Measurements from ENCODE around the gene DKK1.

DKK1 gene

GRCh38 chr10:52351914-52352330 lies 37.8 kb downstream of the DKK1 start:
- Histone ChIP-seq H3K4me3 (ENCODE audit: low read length) (no peak overlapping the region), H3K9me3 (ENCODE audit: insufficient read depth, low read length) (no peaks in the 10 kb centered on the region), H3K9ac (ENCODE audit: low read length) (no peak overlapping the region), H2AFZ (ENCODE audit: low read depth, low read length) (no peak overlapping the region), H3K36me3 (replicated peaks; ENCODE audit: low read depth, low read length) (no peaks in the 10 kb centered on the region), H4K20me1 (ENCODE audit: insufficient read depth, low read length) (no peaks in the 10 kb centered on the region), H3K27me3 (ENCODE audit: low read depth, low read length) (no peaks in the 10 kb centered on the region), H3K4me2 (ENCODE audit: low read length) (no peak overlapping the region), H3K4me1 (ENCODE audit: low read length) (no peaks in the 10 kb centered on the region), H3K79me2 (ENCODE audit: low read length) (no peaks in the 10 kb centered on the region), H3K27ac (ENCODE audit: low read length) (no peak overlapping the region)
- no peak for TF ChIP-seq CTCF (IDR thresholded peaks at IDR 0.05; ENCODE audit: low read depth, low read length)
- TF ChIP-seq EZH2phosphoT487 (IDR thresholded peaks at IDR 0.05; ENCODE audit: low read depth): no peak

- Histone ChIP-seq H3K27me3 (ENCODE audit: low read depth, low read length) (no peaks in the 10 kb centered on the region), H3K4me1 (ENCODE audit: low read length) (no peaks in the 10 kb centered on the region), H3K4me3 (ENCODE audit: low read length) (no peak overlapping the region), H3K79me2 (ENCODE audit: low read length) (no peaks in the 10 kb centered on the region), H2AFZ (ENCODE audit: low read depth, low read length) (no peak overlapping the region), H3K9me3 (ENCODE audit: insufficient read depth, low read length) (no peaks in the 10 kb centered on the region), H3K27ac (ENCODE audit: low read length) (no peak overlapping the region), H3K36me3 (replicated peaks; ENCODE audit: low read depth, low read length) (no peaks in the 10 kb centered on the region), H3K4me2 (ENCODE audit: low read length) (no peak overlapping the region), H4K20me1 (ENCODE audit: insufficient read depth, low read length) (no peaks in the 10 kb centered on the region), H3K9ac (ENCODE audit: low read length) (no peak overlapping the region)
- TF ChIP-seq EZH2phosphoT487 (IDR thresholded peaks at IDR 0.05; ENCODE audit: low read depth) (no peak), CTCF (IDR thresholded peaks at IDR 0.05; ENCODE audit: low read depth, low read length) (no peak)
Measured at GRCh38 chr10:52353205-52353604, 39.1 kb downstream of the DKK1 start.

GRCh38 chr10:52353960-52354394 lies 39.9 kb downstream of the DKK1 start:
- no peak for TF ChIP-seq EZH2phosphoT487 (IDR thresholded peaks at IDR 0.05; ENCODE audit: low read depth)
- TF ChIP-seq CTCF (IDR thresholded peaks at IDR 0.05; ENCODE audit: low read depth, low read length): no peak
- H3K79me2 ChIP-seq (ENCODE audit: low read length): no peaks in the 10 kb centered on the region
- no peak overlapping the region for H3K4me2 ChIP-seq (ENCODE audit: low read length)
- no peaks in the 10 kb centered on the region for H3K4me1 ChIP-seq (ENCODE audit: low read length)
- H3K4me3 ChIP-seq (ENCODE audit: low read length): no peak overlapping the region
- H2AFZ ChIP-seq (ENCODE audit: low read depth, low read length): no peak overlapping the region
- H3K36me3 ChIP-seq (replicated peaks; ENCODE audit: low read depth, low read length): no peaks in the 10 kb centered on the region
- no peak overlapping the region for H3K27ac ChIP-seq (ENCODE audit: low read length)
- H3K9me3 ChIP-seq (ENCODE audit: insufficient read depth, low read length): no peaks in the 10 kb centered on the region
- no peak overlapping the region for H3K9ac ChIP-seq (ENCODE audit: low read length)
- no peaks in the 10 kb centered on the region for H4K20me1 ChIP-seq (ENCODE audit: insufficient read depth, low read length)
- no peaks in the 10 kb centered on the region for H3K27me3 ChIP-seq (ENCODE audit: low read depth, low read length)

GRCh38 chr10:52357971-52358370 lies 43.9 kb downstream of the DKK1 start:
- Histone ChIP-seq H3K4me3 (ENCODE audit: low read length) (no peak overlapping the region), H3K27me3 (ENCODE audit: low read depth, low read length) (no peaks in the 10 kb centered on the region), H2AFZ (ENCODE audit: low read depth, low read length) (no peak overlapping the region), H3K27ac (ENCODE audit: low read length) (no peak overlapping the region), H3K36me3 (replicated peaks; ENCODE audit: low read depth, low read length) (no peaks in the 10 kb centered on the region), H3K9me3 (ENCODE audit: insufficient read depth, low read length) (no peaks in the 10 kb centered on the region), H4K20me1 (ENCODE audit: insufficient read depth, low read length) (no peaks in the 10 kb centered on the region), H3K9ac (ENCODE audit: low read length) (no peak overlapping the region), H3K4me2 (ENCODE audit: low read length) (no peak overlapping the region), H3K4me1 (ENCODE audit: low read length) (no peaks in the 10 kb centered on the region), H3K79me2 (ENCODE audit: low read length) (no peaks in the 10 kb centered on the region)
- TF ChIP-seq CTCF (IDR thresholded peaks at IDR 0.05; ENCODE audit: low read depth, low read length) (no peak), EZH2phosphoT487 (IDR thresholded peaks at IDR 0.05; ENCODE audit: low read depth) (no peak)
